AG10803 (cell line): Measurements from ENCODE around the gene PLEKHA8.

Experiments
- DNase-seq: peaks from one replicate; pipeline ENCODE4 v3.0.0; 2010; ENCODE audit warnings: low read depth
- H3K4me3 ChIP-seq: 2 replicates; pipeline ENCODE4 v1.5.1; 2011; ENCODE audit warnings: mild to moderate bottlenecking, low read length, control low read depth
- TF ChIP-seq, protein P1 (sequence below): conservative IDR thresholded peaks from 2 replicates; pipeline ENCODE4 v1.5.1; 2011; ENCODE audit warnings: mild to moderate bottlenecking, low read length, control low read depth, inconsistent platforms

The PLEKHA8 gene

DNA sequence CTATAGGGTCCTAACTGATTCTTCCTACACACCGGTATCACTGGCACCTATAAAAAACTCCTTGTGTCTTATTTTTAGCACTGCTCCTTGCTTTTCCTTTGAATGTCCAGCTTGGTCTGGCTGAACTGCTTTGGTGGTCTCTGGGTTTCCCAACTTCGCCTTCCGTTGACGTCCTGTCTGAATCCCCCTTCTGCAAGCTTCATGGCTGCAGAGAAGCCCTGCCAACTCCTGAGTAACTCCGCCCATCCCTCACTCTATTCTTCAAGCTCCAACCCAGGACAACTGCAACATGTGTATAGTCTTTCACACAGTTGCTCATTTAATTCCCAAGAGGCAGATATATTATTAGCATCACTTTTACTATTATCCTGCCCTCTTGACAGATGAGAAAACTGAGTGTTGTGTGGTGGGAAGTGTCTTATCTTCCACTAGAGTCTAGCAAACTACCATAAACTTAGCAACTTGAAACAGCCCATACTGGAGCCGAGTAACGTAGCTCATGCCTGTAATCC lies 147.5 kb downstream of the PLEKHA8 start:
- no peak for DNase-seq
- TF ChIP-seq, protein P1, sequence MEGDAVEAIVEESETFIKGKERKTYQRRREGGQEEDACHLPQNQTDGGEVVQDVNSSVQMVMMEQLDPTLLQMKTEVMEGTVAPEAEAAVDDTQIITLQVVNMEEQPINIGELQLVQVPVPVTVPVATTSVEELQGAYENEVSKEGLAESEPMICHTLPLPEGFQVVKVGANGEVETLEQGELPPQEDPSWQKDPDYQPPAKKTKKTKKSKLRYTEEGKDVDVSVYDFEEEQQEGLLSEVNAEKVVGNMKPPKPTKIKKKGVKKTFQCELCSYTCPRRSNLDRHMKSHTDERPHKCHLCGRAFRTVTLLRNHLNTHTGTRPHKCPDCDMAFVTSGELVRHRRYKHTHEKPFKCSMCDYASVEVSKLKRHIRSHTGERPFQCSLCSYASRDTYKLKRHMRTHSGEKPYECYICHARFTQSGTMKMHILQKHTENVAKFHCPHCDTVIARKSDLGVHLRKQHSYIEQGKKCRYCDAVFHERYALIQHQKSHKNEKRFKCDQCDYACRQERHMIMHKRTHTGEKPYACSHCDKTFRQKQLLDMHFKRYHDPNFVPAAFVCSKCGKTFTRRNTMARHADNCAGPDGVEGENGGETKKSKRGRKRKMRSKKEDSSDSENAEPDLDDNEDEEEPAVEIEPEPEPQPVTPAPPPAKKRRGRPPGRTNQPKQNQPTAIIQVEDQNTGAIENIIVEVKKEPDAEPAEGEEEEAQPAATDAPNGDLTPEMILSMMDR: no peak
- no peak overlapping the region for H3K4me3 ChIP-seq

DNA sequence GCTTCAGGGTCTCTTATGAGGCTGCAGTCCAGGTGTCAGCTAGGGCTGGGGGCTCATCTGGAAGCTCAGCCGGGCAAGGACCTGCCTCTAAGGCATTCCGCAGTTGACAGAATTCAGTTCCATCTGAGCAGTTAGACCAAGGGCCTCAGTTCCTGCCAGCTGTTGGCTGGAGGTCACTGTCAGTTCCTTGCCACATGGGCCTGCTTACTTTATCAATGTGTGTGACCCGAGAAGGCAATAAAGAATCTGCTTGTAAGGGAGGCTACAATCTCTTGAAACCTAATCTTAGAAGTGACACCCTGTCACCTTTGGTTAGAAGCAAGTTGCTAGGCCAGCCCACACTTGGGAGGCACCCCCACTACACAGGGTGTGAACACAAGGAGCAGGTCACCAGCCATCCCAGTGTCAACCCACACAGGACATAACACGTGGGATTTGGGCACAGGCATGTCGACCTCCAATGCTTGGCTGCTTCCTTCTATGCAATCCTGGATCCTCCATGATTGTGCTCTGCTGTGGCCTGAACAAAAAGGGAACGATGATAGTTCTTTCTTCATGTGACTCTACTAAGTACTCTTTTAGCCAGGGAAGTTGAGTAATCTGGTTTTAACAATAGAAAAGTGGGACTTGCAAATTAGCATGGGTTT lies 148.4 kb downstream of the PLEKHA8 start:
- H3K4me3 ChIP-seq: no peak overlapping the region
- TF ChIP-seq, protein P1: no peak
- DNase-seq: no peak

DNA sequence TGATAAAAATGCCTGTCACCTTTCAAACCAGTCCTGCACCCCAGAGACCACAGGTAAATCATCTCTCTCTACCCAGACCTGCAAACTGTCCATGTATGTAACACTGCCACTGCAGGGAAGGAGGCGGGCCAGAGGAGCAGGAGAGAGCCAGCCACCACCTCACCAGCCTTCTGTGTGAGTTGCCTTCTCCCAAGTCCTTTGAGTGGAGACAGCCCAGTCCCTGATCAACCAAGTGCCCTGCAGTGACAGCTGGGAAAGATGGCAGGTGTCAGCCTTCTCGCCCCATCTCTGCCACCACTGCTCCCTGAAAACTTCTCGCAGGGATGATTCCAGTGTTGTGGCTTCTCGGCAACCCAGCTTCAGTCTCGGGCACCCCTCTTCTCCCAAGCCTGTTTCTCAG lies 149.0 kb downstream of the PLEKHA8 start:
- TF ChIP-seq, protein P1: no peak
- H3K4me3 ChIP-seq: no peak overlapping the region

DNA sequence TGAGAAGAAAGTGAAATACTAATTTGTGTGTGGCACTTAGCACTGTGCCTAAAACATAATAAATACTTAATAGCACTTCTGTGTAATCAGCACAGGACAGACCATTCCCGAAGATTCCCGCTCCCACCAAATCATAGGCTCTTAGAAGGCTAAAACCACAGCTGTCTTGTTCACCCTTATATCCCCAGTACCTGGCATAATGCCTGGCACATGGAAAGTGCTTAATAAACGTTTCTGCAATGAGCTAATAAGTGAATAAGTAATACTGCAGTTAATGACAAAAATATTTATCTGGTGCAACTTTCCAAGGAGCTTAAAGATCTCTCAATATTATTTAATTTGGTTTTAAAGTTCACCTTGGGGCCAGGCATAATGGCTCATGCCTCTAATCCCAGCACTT lies 149.8 kb downstream of the PLEKHA8 start:
- no peak overlapping the region for H3K4me3 ChIP-seq
- TF ChIP-seq, protein P1: no peak
- DNase-seq: no peak

More for the DNA sequence above, 149.0 kb downstream of the PLEKHA8 start:
- DNase-seq: no peak

DNA sequence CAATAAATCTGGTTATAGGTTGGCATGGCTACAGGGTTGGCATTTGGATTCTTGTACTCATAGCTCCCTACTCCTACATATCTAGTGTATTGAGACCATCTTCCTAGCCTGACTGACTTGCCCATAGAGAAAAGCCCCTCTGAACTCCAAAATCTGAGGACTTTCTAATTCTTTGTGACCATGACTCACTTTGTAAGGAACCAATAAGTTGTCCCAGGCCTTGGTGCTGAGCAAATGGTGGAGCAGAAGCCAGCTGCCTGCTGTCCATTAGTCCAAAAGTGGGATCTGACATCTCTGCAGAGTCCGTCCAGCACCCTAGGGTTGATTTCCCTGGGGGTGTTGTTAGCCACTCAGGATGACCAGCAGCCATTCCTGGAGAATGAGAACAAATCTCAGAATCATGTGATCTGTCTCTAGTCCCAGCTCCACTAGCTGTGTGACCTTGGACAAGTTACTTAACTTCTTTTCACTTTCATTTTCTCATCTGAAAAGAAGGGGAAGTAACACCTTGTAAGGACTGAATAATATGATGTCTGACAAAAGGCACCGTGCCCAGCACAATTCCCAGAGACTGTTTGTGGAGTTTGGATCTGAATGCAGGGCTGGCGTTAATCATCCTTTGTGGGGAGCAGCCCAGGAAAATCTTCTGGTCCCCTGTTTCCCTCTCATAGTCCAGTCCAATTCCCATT lies 150.7 kb downstream of the PLEKHA8 start:
- DNase-seq: no peak
- no peak overlapping the region for H3K4me3 ChIP-seq
- TF ChIP-seq, protein P1: no peak
